ENCODE results near the gene NANS. TPM values are rescaled to one million over a fixed set of nuclear protein-coding genes. Genes with fewer than 3 reads are reported as not detected.
"Not testable (repeated sequence)": the region's sequence is repeated elsewhere in the genome, so short reads cannot be mapped to it uniquely, and the experiment has no call there.

Gene NANS
- total RNA-seq, 1 donor from 2014 or later, result 64.4 TPM

GRCh38 chr9:98130060-98130459 is 73.5 kb downstream of the NANS start:
- intact Hi-C loops (cut with micrococcal nuclease), result not testable (repeated sequence)

- intact Hi-C loops (cut with micrococcal nuclease), result no loop called here
These were observed 74.2 kb downstream of the NANS start for GRCh38 chr9:98130576-98131228.

GRCh38 chr9:98132158-98132557 is 75.6 kb downstream of the NANS start:
- intact Hi-C loops (cut with micrococcal nuclease), result no loop called here

Other genes with a start within 250 kb of the NANS start
- gene FOXE1, start 203.5 kb upstream of the NANS start, total RNA-seq, result 0.05 and 0.07 TPM in 2 replicates
- gene TRMO, start 134.2 kb upstream of the NANS start, total RNA-seq, result 26.3 and 27.6 TPM in 2 replicates
- 3.0 and 3.6 TPM in 2 replicates for gene HEMGN, start 118.6 kb upstream of the NANS start, total RNA-seq
- 309 and 318 TPM in 2 replicates for gene ANP32B, start 73.4 kb upstream of the NANS start, total RNA-seq
- gene TRIM14, start 62.5 kb downstream of the NANS start, total RNA-seq, result 87.0 and 88.5 TPM in 2 replicates
- 3.2 TPM in 2 replicates for gene CORO2A, start 135.9 kb downstream of the NANS start, total RNA-seq
- gene TBC1D2, start 198.9 kb downstream of the NANS start, total RNA-seq, result 4.0 and 5.0 TPM in 2 replicates